AG04450 (cell line): Measurements from ENCODE around the gene NEDD4L. TPM values are rescaled to one million over a fixed set of nuclear protein-coding genes. Genes with fewer than 3 reads are reported as not detected.

ENCODE experiments used
- CTCF ChIA-PET: fragments of 300-600, 350-600 bp; formaldehyde crosslinking; extraction: SDS; loops from one replicate; lab custom pipeline; 2022; ENCODE audit warnings: antibody characterized with exemption, inconsistent platforms; lab: Charles Lee
- POLR2A ChIA-PET: fragments of 350-600 bp; formaldehyde crosslinking; extraction: SDS; loops from one replicate; lab custom pipeline; 2021; ENCODE audit warnings: antibody characterized with exemption, inconsistent platforms; lab: Yijun Ruan, JAX
- DNase-seq: peaks from one replicate; pipeline ENCODE4 v3.0.0-alpha.2; 2011; ENCODE audit warnings: low read depth, low spot score
- H3K27ac ChIP-seq: one replicate; pipeline ENCODE4 v1.5.1; 2012; ENCODE audit warnings: low read depth, low read length, control low read depth
- H3K27me3 ChIP-seq: one replicate; pipeline ENCODE4 v1.6.0; 2012; ENCODE audit warnings: low read length; ENCODE audit not compliant: control insufficient read depth, insufficient read depth
- H3K4me3 ChIP-seq: 2 replicates; pipeline ENCODE4 v1.5.1; 2011; ENCODE audit warnings: mild to moderate bottlenecking, low read depth, low read length, control low read depth
- H3K9me3 ChIP-seq: 2 replicates; pipeline ENCODE4 v1.5.1; 2012; ENCODE audit warnings: low read length; ENCODE audit not compliant: control insufficient read depth, insufficient read depth
- CTCF ChIP-seq: IDR thresholded peaks from 2 replicates; pipeline ENCODE4 v1.5.1; 2011; ENCODE audit warnings: low read depth, low read length, control low read depth, inconsistent platforms
- polyA plus RNA-seq: library from polyadenylated mRNA; depleted of rRNA; stranded (reverse); fragments of >200 nt; gene quantifications from 2 replicates; pipeline ENCODE4 v1.2.3, GENCODE V29; 2011

Gene NEDD4L
- polyA plus RNA-seq, 1 experiment: 15.0 TPM

GRCh38 chr18:58363767-58364540, 319.9 kb downstream of the NEDD4L start:
- POLR2A ChIA-PET: no interaction called here
- Histone ChIP-seq H3K4me3 (no peak overlapping the region), H3K9me3 (no peaks in the 10 kb centered on the region), H3K27me3 (no peaks in the 10 kb centered on the region), H3K27ac (no peak overlapping the region)
- no peak for TF ChIP-seq CTCF
- DNase-seq: no peak
- CTCF ChIA-PET: no interaction called here

GRCh38 chr18:58364876-58365528, 321.0 kb downstream of the NEDD4L start:
- Histone ChIP-seq H3K4me3 (no peak overlapping the region), H3K9me3 (no peaks in the 10 kb centered on the region), H3K27ac (no peak overlapping the region), H3K27me3 (no peaks in the 10 kb centered on the region)
- CTCF ChIA-PET: no interaction called here
- no peak for TF ChIP-seq CTCF
- no peak for DNase-seq
- POLR2A ChIA-PET: no interaction called here

GRCh38 chr18:58367425-58368140, 323.6 kb downstream of the NEDD4L start:
- POLR2A ChIA-PET: no interaction called here

GRCh38 chr18:58369616-58370015, 325.6 kb downstream of the NEDD4L start:
- ChIA-PET CTCF (no interaction called here), POLR2A (no interaction called here)
- no peak for TF ChIP-seq CTCF
- Histone ChIP-seq H3K27ac (no peak overlapping the region), H3K4me3 (no peak overlapping the region), H3K27me3 (no peaks in the 10 kb centered on the region), H3K9me3 (no peaks in the 10 kb centered on the region)
- no peak for DNase-seq

More at GRCh38 chr18:58367425-58368140, 323.6 kb downstream of the NEDD4L start:
- CTCF ChIA-PET: no interaction called here
- no peak overlapping the region for H3K4me3 ChIP-seq
- DNase-seq: no peak
- no peaks in the 10 kb centered on the region for H3K27me3 ChIP-seq
- no peaks in the 10 kb centered on the region for H3K9me3 ChIP-seq
- H3K27ac ChIP-seq: no peak overlapping the region
- no peak for TF ChIP-seq CTCF
